HUES6 (cell line): Measurements from ENCODE around the gene TOP1.
A peak's percentile ranks its signal among the peaks of the same experiment; 100 is the strongest.

Experiments used
- H3K27ac ChIP-seq: 2 replicates; pipeline ENCODE4 v1.7.0; 2013; ENCODE audit warnings: low read depth, mild to moderate bottlenecking, low read length, inconsistent platforms
- H3K27me3 ChIP-seq: 2 replicates; pipeline ENCODE4 v1.6.1; 2013; ENCODE audit warnings: low read length; ENCODE audit not compliant: control insufficient read depth, insufficient read depth
- H3K36me3 ChIP-seq: 2 replicates; pipeline ENCODE4 v1.6.1; 2013; ENCODE audit warnings: low read length; ENCODE audit not compliant: control insufficient read depth, insufficient read depth
- H3K4me1 ChIP-seq: 2 replicates; pipeline ENCODE4 v1.6.1; 2013; ENCODE audit warnings: low read length; ENCODE audit not compliant: control insufficient read depth, insufficient read depth
- H3K4me3 ChIP-seq: 2 replicates; pipeline ENCODE4 v1.5.1; 2013; ENCODE audit warnings: low read depth, low read length
- H3K9ac ChIP-seq: one replicate; pipeline ENCODE4 v1.6.1; 2013; ENCODE audit warnings: mild to moderate bottlenecking, low read length
- H3K9me3 ChIP-seq: 2 replicates; pipeline ENCODE4 v1.6.1; 2013; ENCODE audit warnings: low read depth, low read length; ENCODE audit not compliant: control insufficient read depth, insufficient read depth

Gene TOP1

DNA sequence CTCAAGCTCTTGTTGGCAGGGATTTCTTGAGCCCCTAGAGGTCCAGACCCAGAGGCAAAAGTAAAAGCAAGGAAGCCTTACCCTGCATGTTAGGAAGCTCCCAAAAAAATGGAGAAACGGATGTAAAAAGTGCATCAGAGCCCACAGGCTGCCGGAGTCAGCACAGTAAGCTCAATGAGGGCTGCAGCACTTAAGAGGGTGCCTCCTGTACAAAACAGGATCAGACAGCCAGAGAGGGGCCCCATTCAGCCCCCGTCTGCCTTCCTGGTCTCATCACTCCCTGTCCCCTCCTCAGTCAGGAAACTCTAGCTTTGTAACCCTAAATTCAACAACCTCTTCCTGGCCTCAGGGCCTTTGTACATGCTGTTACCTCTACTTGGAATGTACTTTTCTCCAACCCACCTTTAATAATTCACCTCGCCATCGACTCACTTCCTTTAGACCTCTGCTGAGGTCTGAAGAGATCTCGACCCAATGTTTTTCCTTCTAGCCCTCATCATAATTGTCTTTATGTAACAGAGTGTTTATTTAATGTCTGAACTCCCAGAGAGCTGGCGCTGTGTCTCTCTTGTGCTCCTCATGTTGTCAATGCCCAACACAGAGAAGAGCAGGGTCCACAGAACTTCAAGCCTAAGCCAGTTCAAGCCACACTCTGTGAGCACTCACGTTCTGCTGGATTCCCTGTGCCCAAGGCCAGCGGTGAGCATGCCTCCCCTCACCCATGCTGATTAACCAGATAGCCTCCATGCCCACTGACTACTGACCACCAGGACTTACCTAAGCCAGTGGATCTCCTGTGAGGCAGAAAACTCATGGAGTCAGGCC, 106.0 kb downstream of the TOP1 start:
- Histone ChIP-seq H3K9ac (no peak overlapping the region), H3K4me1 (peaks cover 25% of the 10 kb centered on the region), H3K27ac (no peak overlapping the region), H3K4me3 (no peak overlapping the region), H3K36me3 (peaks cover 9% of the 10 kb centered on the region; the same call in 1 of the 2 replicates), H3K27me3 (peaks cover 3% of the 10 kb centered on the region; the same call in 1 of the 2 replicates), H3K9me3 (no peaks in the 10 kb centered on the region)

DNA sequence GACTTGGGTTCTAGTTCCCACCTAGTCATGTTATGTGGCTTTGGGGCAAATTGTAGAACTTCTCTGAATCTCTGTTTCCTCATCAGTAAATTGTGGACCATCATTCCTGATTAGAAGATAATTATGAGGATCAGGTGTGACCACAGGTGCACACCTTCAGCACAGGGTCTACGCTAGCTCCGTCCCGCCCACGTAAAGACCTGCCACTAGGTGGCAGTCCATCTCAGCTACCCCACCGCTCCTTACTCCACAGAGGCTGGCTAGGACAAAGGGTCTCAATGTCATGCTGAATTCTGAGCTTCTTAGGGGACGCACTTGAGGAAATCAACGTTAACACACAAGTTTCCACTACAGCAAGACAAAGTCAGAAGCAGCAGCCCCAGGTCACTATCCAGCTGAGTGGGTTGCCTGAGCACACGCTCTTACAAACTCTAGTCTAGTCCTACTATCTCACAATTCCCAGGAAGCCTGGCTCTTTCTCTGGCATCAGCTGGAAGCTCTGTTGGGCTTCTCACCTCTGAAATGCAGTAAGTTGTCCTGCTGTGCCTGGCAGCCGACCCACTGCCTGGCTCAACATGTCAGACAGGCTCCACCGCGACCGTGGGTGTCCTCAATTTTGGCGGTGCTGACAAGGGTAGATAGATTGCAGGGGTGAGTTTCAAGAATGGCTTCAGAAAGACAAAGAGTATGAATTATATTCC, 106.7 kb downstream of the TOP1 start:
- Histone ChIP-seq H3K4me3 (no peak overlapping the region; the same call in 1 of the 2 replicates), H3K4me1 (peaks cover 33% of the 10 kb centered on the region), H3K27ac (no peak overlapping the region), H3K9me3 (no peaks in the 10 kb centered on the region), H3K36me3 (peaks cover 11% of the 10 kb centered on the region; the same call in 1 of the 2 replicates), H3K27me3 (peaks cover 3% of the 10 kb centered on the region; the same call in 1 of the 2 replicates), H3K9ac (no peak overlapping the region)

DNA sequence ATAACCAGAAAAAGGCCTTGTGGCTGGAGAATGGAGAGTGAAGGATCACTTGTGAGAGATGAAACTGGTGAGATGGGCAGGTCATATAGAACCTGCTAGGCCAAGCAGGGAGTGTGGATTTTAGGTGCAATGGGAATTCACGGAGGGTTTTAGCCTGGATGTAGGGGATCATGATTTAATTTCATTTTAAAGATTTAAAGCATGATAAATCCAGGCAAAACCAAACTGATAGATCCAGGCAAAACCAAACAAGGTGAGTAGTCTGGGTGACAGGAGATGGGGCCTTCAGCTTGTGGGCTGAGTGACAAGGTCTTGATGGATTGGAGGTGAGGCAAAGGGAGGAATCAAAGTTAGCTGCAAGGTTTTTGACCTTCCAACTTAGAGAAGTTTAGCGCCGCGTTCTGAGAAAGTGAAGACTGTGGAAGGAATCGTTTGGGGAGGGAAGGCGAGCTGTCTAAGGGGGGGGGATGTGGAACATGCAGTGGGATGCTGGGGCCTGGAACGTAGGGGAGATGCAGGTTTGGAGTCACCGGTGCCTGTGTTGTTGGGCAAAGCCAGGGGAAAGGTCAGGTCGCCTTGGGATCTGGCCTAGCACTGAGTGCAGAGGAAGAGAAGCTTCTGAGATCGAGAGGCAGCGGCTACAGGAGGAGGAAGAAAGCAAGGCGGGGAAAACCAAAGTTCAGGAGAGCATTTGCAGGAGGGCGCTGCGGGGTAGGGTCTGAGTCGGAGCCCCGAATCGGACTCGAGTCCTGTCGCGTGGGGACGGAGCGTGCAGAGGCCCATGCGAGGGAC, 107.5 kb downstream of the TOP1 start:
- 0 out of 2 replicates have a peak, but pooled peaks cover 13% of the 10 kb centered on the region for H3K36me3 ChIP-seq
- H3K9me3 ChIP-seq = no peaks in the 10 kb centered on the region
- H3K4me3 ChIP-seq = peak overlapping the region; percentile 93
- H3K27me3 ChIP-seq = peaks cover 3% of the 10 kb centered on the region; the same call in 1 of the 2 replicates
- peak overlapping the region; percentile 98 for H3K9ac ChIP-seq
- H3K4me1 ChIP-seq = peaks cover 40% of the 10 kb centered on the region
- H3K27ac ChIP-seq = peak overlapping the region; percentile 84; the same call in 1 of the 2 replicates

DNA sequence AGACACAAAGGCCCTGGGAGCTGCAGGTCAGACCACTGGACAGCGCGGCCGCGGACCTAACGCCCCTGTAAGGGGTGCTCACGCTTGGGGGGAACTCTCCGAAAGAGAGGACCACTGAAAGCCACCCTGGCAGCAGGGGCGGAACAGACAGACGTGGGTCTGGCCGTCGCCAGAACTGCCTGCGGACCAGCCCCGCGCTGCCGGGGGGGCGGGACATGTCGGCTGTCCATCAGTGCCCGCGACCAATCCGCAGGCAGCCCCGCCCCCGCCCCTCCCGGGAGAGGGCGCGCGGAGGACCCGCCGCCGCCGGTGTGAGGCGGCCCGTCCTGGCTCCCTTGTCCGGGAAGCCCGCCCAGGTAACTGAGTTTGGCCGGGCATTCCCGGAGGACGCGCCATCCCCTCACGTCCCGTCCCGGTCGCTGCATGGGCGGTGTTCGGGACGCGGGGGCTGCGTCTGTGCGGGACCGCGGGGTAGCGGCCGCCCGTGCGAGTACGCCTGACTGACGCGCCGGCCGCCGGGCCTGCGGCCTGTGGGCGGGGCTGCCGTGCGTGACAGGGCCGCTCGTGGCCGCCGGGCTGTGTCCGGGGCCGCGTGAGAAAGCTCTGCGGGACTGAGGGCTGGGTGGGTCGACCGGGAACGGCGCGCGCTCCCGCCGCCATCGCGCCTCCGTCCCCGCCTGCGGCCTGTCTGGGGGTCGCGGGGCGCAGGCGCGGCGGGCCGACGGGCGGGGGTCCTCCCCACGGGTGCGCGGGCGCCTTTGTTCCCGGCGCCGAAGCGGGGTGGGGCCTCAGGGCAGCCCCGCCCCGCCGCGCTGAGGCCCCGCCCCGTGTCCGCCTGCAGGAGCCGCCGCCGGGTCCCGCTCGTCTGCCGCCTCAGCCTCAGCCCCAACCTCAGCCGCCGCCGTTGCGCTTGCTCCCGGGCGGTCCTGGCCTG, 108.3 kb downstream of the TOP1 start, which contains the start of gene PLCG1:
Gene PLCG1 (plus strand): TSS at position 864 of the 934 bp plus-strand sequence. CDS start 99 bp downstream, outside the sequence.
- 0 out of 2 replicates have a peak, but pooled peaks cover 13% of the 10 kb centered on the region for H3K36me3 ChIP-seq
- H3K9me3 ChIP-seq = no peaks in the 10 kb centered on the region
- H3K4me3 ChIP-seq = peak within 1 kb of the TSS; percentile 93
- H3K27me3 ChIP-seq = peaks cover 3% of the 10 kb centered on the region; the same call in 1 of the 2 replicates
- H3K9ac ChIP-seq = peak within 1 kb of the TSS; percentile 98
- H3K27ac ChIP-seq = peak within 1 kb of the TSS; percentile 97
- peaks cover 46% of the 10 kb centered on the region for H3K4me1 ChIP-seq

DNA sequence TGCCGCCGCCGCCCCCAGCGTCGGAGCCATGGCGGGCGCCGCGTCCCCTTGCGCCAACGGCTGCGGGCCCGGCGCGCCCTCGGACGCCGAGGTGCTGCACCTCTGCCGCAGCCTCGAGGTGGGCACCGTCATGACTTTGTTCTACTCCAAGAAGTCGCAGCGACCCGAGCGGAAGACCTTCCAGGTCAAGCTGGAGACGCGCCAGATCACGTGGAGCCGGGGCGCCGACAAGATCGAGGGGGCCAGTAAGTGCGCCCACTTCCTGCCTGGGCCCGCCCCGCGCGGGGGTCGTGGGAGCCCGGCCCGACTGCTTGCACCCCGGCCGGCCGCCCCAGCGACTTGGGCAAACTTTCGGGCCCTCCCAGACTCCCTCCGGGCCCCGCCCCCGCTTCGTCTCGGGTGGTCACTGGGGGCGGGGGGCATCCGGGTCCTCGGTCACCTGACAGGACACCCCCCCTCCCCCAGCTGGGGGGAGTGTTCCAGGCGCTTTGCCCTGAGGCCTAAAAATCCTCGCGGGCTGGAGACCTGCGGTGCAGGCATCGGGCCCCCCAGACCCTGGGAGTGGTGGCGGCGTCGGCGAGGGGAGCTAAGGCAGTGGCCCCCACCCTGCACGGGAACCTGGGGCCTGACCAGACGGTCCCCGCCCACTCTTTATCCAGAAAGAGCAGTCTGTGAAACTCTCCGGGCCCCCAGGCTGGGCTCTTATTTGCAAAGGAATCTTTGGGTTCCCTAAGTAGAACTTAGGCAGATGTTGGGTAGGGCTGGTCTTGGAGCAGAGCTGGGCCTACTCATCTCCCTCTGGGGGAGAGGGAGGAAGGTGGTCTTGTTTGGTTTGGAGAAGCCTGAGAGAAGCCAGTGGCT, 109.2 kb downstream of the TOP1 start:
- Histone ChIP-seq H3K27ac (peak overlapping the region; percentile 97), H3K9me3 (no peaks in the 10 kb centered on the region), H3K27me3 (peaks cover 3% of the 10 kb centered on the region; the same call in 1 of the 2 replicates), H3K4me3 (peak overlapping the region; percentile 93), H3K9ac (peak overlapping the region; percentile 98), H3K36me3 (0 out of 2 replicates have a peak, but pooled peaks cover 13% of the 10 kb centered on the region), H3K4me1 (peaks cover 50% of the 10 kb centered on the region)

DNA sequence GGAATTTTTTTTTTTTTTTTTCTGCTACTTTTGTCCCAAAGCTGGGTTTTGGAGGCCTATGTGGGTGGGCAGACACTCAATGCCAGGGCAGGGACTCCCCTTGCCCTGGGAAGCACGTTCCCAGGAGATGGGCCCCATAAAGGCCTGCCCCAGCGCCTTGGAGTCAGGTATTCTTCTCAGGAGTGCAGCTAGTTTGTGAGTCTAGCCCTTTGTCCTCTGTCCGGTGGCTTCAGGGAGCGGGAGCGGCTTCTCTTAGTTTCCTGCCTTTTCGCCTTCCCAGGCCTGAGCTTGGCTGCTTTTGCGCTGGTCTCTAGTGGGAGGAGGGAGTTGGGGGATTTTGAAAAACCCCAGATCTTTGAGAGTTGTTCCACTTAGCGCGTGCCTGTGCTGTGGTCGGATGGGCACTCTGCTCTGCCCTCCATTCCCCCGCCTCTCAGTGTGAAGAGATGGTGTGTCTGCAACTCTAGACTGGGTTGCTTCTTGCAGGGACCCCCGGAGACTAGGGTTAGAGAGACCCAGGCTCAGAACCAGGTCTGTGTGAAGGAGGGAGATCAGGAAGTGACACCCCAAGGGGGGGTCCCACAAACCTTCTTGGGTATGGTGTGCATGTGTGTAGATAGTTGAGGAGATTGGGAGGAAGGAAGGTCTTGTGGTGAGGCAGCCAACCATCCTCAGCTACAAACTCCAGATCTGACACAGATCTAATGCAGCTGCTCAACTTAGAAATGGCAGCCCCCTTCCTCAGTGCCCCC, 110.0 kb downstream of the TOP1 start:
- Histone ChIP-seq H3K36me3 (peaks cover 16% of the 10 kb centered on the region), H3K4me3 (peak overlapping the region; percentile 93), H3K9ac (peak overlapping the region; percentile 98), H3K27me3 (peaks cover 3% of the 10 kb centered on the region; the same call in 1 of the 2 replicates), H3K27ac (peak overlapping the region; percentile 97), H3K4me1 (peaks cover 56% of the 10 kb centered on the region), H3K9me3 (no peaks in the 10 kb centered on the region)

DNA sequence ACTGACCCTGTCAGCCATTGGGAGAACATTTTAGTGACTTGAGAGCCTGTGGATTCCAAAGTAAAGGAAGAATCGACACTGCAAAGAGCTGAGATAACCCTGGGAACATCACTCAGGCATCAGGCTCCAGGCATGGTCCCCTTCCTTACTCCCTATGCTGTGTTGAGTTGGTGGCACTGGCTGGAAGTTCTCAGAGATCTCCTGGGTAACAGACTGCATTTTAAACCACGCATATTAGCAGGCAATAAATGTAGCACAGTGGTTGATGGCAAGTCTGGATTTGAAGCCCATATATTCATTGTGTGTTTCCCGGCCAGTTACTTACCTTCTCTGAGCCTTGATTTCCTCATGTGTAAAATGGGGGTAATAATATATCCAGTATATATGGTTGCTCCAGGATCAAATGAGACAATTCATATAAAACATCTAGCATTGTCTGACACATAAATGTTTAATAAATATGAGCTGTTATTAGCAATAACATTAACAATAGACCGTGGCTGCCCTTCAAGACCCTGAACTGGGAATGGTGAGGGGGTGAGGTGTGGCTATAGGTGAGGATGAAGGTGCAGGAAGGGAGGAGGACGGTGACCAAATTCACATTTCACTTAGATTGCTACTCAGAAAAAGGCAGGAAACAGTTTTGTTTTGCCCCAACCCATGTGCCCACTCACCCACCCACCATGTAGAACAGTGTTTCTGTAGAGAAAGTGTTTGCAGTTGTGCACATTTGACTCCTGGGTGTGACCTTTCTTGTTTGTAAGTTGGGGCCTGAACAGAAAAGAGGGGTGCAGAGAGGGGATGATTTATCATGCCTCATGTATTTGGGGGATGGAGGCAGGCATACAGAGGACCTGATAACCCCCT, 110.8 kb downstream of the TOP1 start:
- Histone ChIP-seq H3K27me3 (peaks cover 3% of the 10 kb centered on the region; the same call in 1 of the 2 replicates), H3K27ac (no peak overlapping the region; the same call in 1 of the 2 replicates), H3K9ac (peak overlapping the region; percentile 98), H3K9me3 (no peaks in the 10 kb centered on the region), H3K4me1 (peaks cover 56% of the 10 kb centered on the region), H3K4me3 (peak overlapping the region; percentile 93), H3K36me3 (peaks cover 23% of the 10 kb centered on the region)
